ENCODE data around the gene TP73.

TP73 gene

DNA sequence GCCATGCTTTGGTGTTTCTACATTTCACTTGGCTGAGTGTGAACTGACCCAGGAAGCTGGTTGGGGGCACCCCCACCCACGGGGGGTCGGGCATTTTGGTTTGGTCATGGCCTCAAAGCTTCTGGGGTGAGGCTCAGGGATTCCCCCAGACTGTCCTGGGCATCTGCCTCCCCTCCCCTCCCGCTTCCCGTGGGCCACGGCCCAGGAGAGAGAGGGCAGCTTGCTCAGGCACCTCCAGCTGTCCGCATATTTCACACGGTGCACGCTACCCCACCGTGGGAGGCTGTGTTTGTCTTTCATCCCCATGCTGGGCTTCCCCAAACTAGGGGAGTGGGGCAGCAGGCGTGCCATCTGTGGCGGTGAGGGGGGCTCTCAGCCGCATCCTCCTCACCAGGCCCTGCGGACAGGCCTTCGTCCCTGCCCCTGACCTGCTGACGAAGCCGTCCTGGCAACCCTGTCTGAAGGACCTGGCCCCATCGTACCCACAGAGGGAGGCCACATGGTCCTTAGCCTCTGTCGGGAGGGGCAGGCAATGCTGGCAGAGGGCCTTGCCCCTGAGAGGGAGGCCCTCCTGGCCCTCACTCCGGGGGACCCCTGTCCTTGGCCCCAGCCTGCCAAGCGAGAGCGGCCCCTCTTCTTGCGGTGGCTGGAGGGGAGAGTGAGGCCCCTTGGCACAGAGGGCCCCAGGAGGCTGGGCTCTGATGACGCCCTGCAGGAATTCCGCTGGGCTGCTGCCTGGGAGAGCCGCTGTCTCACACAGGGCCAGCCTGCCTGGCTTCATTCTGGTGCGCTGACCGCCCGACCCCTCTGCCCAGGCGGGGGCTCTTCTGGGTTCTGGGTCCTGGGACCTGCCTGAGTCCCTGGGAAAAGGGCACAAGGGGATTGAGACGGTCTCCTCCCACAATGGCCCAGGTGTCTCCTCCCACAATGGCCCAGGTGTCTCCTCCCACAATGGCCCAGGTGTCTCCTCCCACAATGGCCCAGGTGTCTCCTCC, 22.1 kb downstream of the TP73 start:
- peak; percentile 82 to 91 (median 88) for DNase-seq

DNA sequence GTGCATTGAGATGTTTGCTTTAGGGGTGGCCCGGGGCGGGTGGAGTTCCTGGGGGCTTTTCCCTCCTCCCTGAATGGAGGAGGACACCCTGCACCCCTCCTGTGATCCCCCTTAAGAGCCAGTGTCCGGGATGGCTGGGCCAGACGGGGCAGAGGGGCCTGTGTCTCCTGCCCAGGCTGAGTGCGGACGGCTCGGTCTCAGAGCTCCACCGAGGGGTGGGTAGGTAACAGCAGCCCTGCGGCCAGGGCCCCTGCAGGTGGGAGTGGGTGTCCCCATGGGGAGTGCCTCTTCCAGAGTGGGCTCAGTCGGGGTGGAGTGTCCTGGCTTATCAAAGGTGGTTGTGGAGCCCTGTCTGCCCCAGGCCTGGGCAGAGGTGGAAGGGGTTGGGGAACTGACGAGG, 23.1 kb downstream of the TP73 start:
- no peak for DNase-seq

DNA sequence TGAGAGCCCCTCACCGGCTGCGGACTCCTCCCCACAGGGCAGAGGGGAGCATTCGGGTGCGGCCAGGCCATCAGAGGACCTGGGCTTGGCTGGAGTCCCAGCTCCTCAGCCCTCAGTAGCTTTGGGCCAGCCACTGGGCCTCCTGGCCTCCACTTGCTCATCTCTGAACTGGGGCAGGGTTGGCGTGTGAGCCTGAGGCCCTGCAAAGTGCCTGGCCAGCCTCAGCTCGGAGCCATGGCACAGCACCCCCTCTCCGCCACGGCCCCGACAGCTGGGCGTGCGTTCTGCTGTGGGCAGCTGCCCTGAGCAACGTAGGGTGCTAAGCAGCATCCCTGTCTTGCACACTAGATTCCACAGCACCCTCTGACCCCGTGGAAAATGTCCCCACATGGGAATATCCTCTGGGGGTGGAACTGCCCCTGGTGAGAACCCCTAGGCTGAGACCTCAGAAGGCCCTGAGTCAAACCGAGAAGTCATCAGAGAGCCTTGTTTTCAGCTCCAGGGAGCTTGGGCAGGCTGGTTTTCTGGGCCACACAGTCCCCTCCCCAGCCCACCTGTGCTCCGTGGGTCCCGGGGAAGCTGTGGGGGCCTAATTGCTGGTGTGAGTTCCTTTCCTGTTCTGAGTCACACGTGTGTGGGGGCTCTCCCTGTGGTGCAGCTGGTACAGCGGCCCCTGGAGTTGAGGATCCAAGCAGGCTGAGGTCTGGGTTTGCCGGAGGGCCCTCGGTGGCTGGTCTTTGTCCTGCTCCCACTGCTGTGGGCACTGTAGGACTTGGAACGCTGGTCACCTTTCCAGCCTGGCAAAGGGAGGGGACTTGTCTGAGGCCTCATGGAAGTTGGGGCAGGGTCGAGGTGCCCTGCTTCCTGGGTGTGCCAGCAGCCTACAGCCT, 24.5 kb downstream of the TP73 start:
- peak; percentile 61 to 70 (median 66) for DNase-seq

DNA sequence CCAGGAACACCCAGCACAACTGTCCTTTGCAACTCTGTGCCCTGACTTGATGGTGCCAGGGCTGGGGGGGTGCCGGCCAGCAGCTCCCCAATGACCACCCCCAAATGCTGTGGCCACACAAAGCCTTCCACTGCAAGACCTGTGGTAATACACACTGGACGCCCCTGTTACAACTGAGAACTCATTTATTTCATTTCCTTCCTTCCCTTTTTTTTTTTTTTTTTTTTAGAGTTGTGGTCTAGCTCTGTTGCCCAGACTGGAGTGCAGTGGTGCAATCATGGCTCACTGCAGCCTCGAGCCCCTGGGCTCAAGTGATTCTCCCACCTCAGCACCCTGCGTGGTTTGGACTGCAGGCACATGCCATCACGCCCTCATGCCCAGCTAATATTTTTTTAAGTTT, 25.2 kb downstream of the TP73 start:
- peak; percentile 56 to 64 (median 57) for DNase-seq

DNA sequence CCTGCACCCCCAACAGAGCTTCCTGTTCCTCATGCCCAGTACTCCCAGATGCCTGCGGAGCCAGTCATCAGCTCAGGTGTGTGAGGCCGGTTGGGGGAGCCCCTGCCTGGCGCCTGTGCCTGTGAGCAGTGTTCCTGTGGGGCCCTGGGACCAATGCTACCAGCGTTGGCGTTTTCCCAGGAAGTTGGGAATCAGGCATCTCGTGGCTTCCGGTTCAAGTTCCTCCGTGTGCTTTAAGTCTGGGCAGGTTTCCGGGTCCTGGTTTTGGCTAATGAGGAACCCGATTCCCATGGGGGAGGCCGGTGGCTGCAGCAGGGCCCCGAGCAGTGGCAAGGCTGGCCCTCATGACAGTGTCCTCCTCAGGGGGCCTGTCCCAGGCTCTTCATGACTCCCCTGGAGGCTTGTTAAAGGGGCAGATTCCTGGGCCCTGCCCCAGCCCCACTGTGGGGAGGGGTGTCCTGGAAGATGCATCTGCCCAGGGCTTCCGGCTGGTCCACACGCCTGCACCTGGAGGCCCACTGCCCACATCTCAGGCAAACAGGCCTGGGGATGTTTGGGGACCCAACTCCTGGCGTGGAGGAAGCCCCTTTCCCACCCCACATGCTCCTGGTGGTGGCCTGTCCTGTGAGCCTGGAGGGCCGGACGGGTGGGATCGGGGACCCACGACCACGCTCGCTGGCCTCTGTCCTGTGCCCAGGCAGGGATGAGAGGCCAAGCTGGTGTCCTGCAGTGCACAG, 26.2 kb downstream of the TP73 start:
- DNase-seq, result peak in 1 of 3 donors; percentile 16

DNA sequence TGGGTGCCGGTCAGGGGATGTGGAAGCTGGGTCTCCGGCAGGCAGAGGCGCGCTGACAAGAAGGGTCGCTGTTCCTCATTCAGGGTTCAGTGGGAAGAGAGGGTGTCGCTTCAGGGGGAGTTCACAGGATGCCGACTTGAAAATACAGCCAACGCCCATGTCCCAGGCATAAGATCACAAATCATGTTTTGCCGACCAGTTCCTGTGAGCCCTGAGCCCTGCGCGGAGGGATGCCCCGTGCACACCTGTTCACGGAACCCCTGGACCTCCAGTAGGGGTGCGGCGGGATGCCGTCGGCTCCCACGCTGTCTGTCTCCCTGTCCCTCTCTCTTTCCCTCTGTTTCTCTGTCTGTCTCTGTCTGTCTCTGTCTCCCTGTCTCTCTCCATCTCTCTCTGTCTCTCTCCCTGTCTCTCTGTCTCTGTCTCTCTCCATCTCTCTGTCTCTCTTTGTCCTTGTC, 26.8 kb downstream of the TP73 start:
- peak in 2 of 3 donors; percentile 31 to 49 for DNase-seq

DNA sequence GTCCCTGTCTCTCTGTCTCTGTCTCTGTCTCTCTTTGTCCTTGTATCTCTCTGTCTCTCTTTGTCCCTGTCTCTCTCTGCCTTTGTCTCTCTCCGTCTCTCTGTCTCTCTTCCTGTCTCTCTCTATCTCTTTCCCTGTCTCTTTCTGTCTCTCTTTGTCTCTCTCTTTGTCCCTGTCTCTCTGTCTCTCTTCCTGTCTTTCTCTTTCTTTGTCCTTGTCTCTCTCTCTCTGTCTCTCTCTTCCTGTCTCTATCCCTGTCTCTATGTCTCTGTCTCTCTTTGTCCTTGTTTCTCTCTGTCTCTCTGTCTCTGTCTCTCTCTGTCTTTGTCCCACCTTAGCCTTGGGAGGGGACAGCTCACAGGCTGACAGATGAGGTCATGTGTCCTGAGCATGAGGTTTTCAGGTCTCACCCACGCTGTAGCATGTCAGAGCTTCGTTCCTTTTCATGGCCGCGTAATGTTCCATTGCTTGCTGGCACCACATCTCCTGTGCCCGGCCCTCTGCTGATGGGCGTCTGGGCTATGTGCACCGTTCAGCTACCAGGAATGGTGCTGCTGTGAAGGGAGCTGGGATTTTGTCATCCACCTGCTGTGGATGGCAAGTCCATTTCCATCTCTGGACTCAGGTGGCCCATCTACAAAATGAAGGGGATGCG, 27.6 kb downstream of the TP73 start:
- DNase-seq, result no peak

DNA sequence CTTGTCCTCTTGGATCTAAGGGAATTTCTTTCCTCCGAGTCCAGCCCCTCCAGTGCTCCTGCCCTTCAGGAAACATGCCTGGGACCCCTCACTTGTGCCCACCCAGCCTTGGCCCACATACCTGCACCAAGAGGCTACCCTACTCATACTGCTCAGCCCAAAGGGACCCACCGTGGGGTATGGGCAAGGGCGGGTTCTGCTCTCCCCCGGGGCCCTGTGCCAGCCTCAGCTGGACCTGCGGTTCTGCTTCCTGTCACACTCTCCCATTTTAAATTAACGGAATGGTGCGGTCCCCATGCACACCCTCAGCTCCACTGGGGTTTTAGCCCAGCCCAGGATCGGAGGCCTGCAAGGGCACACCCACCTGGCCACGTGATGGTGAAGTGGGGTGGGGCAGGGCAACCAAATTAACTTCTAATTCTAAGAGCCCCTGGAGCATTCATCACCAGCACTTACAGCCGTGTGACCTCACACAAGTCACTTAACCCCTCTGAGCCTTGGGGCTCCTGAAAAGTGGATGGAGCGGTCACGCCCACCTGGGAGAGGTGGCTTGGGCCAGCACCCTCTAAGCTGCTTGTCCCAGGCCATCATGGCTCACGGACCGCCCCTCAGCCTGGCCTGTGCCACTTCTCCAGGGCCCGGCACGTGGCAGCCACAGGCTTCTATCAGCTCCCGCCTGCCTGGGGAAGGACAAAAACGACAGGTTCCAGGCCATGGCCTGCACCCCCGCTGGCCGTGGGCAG, 28.3 kb downstream of the TP73 start:
- no peak for DNase-seq

DNA sequence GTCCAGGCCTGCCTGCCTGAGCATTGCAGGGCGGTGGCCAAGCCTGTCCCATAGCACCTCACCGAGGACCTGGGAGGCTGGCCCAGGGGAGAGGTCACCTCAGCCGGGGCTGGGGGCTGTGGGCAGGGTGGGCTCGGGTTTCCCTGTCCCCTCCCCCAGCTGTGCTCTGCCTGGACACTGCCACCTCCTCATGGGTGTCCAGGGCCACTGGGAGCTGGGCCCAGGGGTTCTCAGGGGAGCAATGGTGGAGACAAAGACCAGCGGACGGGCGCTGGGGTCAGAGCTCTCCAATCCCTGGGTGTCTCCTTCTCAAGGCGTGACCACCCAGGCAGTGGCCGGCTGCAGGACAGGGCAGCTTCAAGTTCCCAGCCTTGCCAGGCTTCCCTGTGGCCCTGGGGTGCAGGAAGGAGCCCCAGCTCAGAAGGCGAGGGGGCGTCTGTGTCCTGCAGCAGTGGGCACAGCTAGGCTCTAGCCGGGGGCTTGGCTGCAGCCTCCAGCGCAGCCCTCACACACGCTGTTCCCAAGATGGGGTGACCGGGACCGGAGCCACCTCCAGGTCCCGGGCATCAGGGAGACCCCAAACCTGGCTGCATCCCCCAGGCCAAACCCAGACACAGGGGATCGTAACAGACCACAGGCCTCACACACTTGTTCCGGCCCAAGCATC, 29.0 kb downstream of the TP73 start:
- DNase-seq, result no peak

DNA sequence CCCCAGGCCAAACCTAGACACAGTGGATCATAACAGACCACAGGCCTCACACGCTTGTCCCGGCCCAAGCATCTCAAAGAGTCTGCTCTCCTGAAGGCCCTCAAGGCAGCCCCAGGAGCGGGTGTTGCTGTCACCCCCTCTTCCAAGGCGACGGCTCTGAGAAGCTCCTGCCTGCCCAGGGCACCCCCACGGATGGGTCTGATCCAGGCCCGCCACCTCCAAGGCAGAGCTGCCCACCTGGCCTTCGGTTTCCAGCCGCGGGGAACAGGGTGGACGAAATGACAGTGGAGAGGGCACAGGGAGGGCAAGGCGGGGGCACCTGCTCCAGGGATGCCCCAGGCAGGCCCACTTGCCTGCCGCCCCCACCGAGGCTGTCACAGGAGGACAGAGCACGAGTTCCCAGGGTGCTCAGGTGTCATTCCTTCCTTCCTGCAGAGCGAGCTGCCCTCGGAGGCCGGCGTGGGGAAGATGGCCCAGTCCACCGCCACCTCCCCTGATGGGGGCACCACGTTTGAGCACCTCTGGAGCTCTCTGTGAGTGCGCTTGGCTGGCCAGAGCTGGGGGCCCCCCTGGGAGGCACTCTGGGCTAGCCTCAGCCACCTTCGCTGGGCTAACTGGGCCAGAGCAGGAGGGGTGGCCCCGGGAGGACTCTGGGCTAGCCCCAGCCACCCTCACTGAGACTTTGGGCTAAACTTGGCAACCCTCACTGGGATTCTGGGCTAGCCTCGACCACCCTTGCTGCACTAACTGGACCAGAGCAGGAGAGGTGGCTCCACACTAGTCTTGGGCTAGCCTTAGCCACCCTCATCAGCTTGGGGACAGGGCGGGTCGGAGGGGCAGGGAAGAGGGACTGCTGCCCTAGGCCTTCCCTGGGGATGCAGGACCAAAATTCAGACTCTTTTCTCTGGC, 29.8 kb downstream of the TP73 start:
- no peak for DNase-seq

DNA sequence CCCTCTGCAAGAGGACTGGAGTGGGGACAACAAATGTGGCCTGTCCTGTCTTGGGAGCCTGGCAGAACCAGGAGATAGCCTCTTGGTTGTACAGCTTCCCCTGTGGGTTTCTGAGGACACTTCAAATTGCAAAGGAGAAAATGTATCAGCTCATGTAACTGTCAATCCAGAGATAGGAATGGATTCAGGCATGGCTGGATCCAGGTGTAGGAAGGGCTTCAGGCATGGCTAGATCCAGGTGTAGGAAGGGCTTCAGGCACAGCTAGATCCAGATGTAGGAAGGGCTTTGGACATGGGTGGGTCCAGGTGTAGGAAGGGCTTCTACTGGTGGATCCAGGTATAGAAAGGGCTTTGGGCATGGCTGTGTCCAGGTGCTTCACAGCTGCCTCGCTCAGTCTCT, 30.9 kb downstream of the TP73 start:
- DNase-seq, result no peak

DNA sequence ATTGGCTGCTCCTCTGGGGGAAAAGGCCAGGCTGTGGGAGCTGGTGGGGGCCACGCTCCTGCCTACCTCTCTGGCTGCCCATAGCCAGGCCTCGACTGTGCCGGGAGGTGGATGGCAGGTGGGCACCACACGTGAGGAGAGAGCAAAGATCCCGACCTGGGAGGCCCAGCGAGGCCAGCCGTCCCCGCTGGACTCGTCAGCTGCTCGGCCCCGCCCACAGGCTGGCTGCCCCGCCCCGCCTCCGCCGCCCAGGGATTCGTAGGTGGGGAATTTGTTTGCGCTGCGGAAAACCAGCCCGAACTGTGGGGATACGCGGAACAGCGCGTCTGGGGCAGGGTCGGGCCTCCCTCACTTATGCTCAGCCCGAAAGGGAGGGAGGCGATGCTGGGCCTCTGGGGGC, 31.7 kb downstream of the TP73 start:
- DNase-seq, result peak; percentile 47 to 68 (median 65)

DNA sequence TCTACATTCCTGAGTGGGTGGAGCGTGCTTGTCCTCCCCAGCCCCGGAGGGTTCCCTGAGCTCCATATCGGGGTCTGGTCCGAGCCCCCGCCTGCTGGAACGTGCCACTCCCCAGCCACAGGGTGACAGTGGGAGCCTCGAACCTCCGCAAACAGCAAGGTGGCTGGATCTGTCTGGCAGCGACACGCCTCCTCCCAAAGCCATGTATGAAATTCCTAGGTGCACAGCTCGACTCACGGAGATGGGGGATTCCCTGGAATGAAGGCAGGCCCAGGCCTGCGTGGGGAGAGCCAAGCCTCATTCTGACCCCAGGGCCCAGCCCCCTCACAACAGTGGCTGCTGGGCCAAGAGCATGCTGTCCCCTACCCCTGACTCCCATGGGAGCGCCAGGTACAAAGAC, 32.9 kb downstream of the TP73 start:
- no peak for DNase-seq

DNA sequence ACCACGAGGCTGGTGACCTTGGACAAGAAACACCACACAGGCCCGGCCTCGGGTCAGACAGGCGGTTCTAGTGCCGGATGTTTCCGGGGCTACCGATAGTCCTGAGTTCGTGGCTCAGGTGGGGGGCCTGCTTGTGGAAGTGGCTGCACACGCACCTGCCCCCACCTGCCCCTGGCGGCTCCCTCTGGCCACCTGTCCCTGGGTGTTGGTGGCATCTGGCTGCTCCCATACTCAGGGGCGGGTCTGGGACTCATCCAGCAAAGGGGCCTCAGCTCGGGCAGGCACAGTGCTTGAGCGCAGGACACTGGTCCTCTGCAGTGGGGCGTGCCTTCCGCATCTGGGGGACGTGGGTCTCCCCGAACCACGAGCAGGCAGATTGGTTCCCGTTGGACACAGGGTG, 33.6 kb downstream of the TP73 start:
- DNase-seq, result no peak

DNA sequence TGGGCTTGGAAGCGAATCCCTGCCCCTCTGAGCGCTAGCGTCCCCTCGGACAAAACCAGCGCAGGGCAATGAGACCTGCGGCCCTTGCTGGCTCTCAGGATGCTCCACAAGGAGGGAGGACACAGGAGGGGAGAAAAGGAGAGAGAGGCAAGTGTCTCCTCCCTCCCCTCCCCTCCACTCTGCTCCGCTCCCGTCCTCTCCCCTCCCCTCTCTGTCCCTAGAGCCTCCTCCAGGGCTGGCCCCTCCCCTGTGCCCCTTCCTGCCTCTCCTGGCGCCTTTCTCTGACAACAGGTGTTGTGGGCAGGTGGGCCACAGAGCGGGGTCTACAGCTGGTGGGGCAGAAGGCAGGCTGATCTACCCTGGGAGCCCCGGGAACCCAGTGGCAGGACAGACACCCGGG, 35.2 kb downstream of the TP73 start:
- no peak for DNase-seq

DNA sequence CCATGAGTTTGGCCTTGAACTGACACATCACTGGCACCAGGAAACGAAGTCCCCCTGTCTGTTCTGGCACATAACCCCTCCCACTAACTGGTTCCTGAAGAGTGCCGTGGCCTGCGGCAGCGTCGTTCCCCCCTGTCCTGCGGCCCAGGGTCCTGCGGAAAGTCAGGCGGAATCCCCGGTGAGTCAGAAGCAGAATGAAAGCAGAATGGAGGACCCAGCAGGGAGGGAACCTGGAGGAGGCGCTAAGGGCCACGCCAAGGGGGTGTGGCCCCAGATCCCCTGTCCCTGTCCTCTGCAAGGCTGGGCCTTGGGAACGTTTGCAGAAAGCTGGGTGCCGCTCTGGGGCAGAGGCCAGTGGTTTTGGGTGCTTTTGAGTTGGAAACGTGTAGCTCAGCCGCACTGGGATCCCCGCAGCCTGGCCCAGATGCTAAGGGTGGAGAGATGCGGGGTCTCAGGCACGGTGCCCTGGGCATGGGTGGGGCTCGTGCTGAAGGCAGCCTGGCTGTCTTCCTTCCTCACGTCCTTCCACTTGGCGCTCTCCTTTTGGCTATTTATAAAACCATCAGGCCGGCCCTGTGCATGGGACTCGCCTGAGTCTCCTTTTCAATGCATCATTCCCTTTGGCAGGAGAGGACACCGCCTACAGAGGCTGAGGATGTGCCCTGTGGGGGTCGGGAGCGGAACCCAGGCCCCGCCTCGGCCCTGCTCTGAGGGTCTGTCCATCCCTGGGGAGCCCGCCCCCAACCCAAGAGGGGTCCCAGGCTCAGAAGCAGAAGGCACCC, 36.2 kb downstream of the TP73 start:
- peak; percentile 26 to 66 (median 39) for DNase-seq

DNA sequence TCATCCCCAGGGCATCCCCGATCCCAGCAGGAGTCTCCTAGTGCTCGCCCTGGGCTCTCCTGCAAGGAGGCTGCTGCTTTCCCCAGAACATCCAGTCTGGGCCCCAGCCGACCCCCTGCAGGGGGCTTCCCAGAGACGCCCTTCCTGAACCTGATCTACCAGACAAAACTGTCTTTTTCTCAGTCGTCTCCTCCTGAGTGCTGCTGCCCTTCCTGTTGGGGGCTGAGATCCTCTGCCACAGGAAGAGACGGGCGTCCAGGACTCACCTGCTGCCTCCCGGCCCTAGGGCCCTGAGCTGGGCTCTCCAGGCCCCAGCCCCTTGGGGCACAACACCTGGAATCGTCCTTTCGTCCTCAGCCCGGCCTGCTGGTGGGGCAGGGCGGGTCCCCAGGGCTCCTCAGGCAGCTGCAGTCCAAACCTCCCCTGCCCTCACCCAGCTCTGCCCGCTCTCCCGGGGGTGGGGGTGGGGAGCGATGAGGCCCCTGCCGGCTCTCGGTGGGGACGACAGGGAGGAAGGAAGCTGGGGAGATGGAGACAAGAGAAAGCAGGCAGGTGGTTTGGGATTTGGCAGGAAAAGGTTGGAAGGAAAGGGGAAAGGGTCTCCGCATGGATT, 36.9 kb downstream of the TP73 start:
- no peak for DNase-seq

DNA sequence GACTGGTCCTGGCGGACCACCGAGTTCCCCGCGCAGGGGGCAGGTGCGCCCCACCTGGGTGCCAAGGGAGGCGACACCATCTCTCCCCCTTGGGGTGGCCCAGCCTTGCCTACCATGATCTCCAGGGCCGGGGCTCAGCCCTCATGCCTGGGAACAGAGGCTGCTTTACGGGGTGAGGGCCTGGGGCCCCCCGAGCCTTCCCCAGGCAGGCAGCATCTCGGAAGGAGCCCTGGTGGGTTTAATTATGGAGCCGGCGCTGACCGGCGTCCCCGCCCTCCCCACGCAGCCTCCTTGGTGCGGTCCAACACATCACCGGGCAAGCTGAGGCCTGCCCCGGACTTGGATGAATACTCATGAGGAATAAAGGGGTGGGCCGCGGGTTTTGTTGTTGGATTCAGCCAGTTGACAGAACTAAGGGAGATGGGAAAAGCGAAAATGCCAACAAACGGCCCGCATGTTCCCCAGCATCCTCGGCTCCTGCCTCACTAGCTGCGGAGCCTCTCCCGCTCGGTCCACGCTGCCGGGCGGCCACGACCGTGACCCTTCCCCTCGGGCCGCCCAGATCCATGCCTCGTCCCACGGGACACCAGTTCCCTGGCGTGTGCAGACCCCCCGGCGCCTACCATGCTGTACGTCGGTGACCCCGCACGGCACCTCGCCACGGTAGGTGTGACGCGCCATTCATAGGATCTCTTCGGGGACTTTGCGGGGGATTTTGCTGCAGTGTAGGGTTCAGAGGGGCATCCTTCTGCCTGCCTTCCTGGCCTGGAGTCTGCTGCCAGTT, 38.2 kb downstream of the TP73 start:
- DNase-seq, result no peak

Measured in suppressor macrophage treated with lipopolysaccharide for 1 hour (primary cell).